Measurements from ENCODE around the gene CAMK1D. TPM values are rescaled to one million over a fixed set of nuclear protein-coding genes. Genes with fewer than 3 reads are reported as not detected.

The CAMK1D gene
- total and polyA plus RNA-seq, 2 experiments from 2014 or later, result 2.0 to 3.8 TPM

- Histone ChIP-seq H3K9me3 (ENCODE audit: low read depth) (no peaks in the 10 kb centered on the region), H3K27ac (no peak overlapping the region), H3K4me3 (no peak overlapping the region), H3K27me3 (no peaks in the 10 kb centered on the region), H3K4me1 (ENCODE audit: low read depth) (no peaks in the 10 kb centered on the region), H3K36me3 (no peaks in the 10 kb centered on the region)
- TF ChIP-seq, protein P1, sequence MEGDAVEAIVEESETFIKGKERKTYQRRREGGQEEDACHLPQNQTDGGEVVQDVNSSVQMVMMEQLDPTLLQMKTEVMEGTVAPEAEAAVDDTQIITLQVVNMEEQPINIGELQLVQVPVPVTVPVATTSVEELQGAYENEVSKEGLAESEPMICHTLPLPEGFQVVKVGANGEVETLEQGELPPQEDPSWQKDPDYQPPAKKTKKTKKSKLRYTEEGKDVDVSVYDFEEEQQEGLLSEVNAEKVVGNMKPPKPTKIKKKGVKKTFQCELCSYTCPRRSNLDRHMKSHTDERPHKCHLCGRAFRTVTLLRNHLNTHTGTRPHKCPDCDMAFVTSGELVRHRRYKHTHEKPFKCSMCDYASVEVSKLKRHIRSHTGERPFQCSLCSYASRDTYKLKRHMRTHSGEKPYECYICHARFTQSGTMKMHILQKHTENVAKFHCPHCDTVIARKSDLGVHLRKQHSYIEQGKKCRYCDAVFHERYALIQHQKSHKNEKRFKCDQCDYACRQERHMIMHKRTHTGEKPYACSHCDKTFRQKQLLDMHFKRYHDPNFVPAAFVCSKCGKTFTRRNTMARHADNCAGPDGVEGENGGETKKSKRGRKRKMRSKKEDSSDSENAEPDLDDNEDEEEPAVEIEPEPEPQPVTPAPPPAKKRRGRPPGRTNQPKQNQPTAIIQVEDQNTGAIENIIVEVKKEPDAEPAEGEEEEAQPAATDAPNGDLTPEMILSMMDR (IDR thresholded peaks at IDR 0.05; ENCODE audit: low read depth, low read length), result no peak
- no peak for DNase-seq (ENCODE audit: low read depth in 1 of 2, low spot score in 1 of 2)
Observed at GRCh38 chr10:12868229-12868628, 518.9 kb downstream of the CAMK1D start.

- peak in 1 of 2 donors; percentile 15 for DNase-seq (ENCODE audit: low read depth in 1 of 2, low spot score in 1 of 2)
- no peak overlapping the region for H3K27ac ChIP-seq
- H3K9me3 ChIP-seq (ENCODE audit: low read depth), result no peaks in the 10 kb centered on the region
- H3K4me3 ChIP-seq, result no peak overlapping the region
- H3K36me3 ChIP-seq, result no peaks in the 10 kb centered on the region
- no peaks in the 10 kb centered on the region for H3K27me3 ChIP-seq
- TF ChIP-seq, protein P1 (IDR thresholded peaks at IDR 0.05; ENCODE audit: low read depth, low read length), result no peak
- no peaks in the 10 kb centered on the region for H3K4me1 ChIP-seq (ENCODE audit: low read depth)
Observed at GRCh38 chr10:12869427-12869826, 520.1 kb downstream of the CAMK1D start.

GRCh38 chr10:12872577-12872976 is 523.2 kb downstream of the CAMK1D start:
- TF ChIP-seq, protein P1 (IDR thresholded peaks at IDR 0.05; ENCODE audit: low read depth, low read length), result no peak
- Histone ChIP-seq H3K36me3 (no peaks in the 10 kb centered on the region), H3K4me1 (ENCODE audit: low read depth) (no peaks in the 10 kb centered on the region), H3K4me3 (no peak overlapping the region), H3K27ac (no peak overlapping the region), H3K9me3 (ENCODE audit: low read depth) (no peaks in the 10 kb centered on the region), H3K27me3 (no peaks in the 10 kb centered on the region)
- no peak for DNase-seq (ENCODE audit: low read depth in 1 of 2, low spot score in 1 of 2)

DNA sequence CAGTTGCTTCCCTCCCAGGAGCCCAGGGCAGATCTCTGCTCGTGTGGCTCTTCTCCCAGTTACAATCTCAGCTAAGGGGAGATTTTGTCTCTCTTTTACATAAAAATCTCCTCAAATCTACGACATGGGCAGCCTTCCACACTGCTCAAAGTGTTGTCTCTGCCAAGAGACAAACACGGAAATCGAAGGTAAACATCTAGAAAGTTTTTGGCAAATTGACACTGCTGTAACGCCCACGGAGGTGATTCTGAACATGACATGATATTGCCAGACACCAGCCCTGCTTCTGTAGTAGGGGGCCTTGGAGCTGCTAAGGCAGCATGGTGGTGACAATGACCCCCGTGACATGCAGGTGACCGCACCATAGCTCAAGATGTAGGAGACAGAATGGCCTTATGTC is 523.8 kb downstream of the CAMK1D start:
- DNase-seq (ENCODE audit: low read depth in 1 of 2, low spot score in 1 of 2), result no peak
- Histone ChIP-seq H3K9me3 (ENCODE audit: low read depth) (no peaks in the 10 kb centered on the region), H3K36me3 (no peaks in the 10 kb centered on the region), H3K4me1 (ENCODE audit: low read depth) (no peaks in the 10 kb centered on the region), H3K27me3 (no peaks in the 10 kb centered on the region), H3K27ac (no peak overlapping the region), H3K4me3 (no peak overlapping the region)
- TF ChIP-seq, protein P1 (IDR thresholded peaks at IDR 0.05; ENCODE audit: low read depth, low read length), result no peak

DNA sequence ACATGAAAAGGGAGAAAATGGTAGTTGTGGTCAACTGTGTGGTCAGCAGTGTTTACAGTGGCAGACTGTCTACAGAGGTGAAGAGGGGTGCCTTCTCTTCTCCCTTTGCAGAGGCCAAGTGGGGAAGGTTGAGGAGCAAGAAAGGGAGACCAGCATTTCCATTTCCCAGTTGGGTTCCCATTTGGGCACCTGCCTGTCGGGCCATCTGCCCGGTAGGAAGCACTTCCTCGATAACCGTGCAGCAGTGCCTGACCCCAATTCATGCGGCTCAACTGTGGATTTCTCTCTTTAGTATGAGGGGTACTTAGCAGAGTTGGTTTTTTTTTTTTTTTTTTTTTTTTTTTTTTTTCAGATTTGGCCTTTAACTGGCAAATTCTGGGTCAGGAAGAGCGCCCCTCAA is 525.2 kb downstream of the CAMK1D start:
- TF ChIP-seq, protein P1 (IDR thresholded peaks at IDR 0.05; ENCODE audit: low read depth, low read length), result no peak
- no peaks in the 10 kb centered on the region for H3K36me3 ChIP-seq
- no peaks in the 10 kb centered on the region for H3K4me1 ChIP-seq (ENCODE audit: low read depth)
- no peak overlapping the region for H3K4me3 ChIP-seq
- DNase-seq (ENCODE audit: low read depth in 1 of 2, low spot score in 1 of 2), result no peak
- no peak overlapping the region for H3K27ac ChIP-seq
- H3K9me3 ChIP-seq (ENCODE audit: low read depth), result no peaks in the 10 kb centered on the region
- H3K27me3 ChIP-seq, result no peaks in the 10 kb centered on the region

DNA sequence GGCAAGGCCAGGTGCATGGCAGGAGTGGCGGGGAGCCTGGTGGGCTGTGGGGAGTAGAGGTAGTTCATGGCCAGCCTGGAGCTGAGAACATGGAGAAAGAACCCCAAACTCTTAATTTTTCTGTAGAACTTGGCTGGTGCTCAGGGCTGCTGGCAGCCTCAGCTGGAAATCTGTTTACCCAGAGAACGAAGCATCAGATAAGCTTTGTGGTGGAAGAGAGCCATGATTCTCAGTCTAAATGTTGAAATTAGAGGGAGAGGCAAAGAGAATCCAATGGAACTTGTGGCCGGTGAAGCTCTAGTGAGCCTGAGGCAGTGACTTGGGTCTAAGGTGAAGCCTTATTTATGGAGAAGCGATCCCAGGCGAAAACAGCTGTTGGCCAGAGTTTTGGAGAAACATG is 525.8 kb downstream of the CAMK1D start:
- Histone ChIP-seq H3K27ac (no peak overlapping the region), H3K4me1 (ENCODE audit: low read depth) (no peaks in the 10 kb centered on the region), H3K36me3 (no peaks in the 10 kb centered on the region), H3K4me3 (no peak overlapping the region), H3K9me3 (ENCODE audit: low read depth) (no peaks in the 10 kb centered on the region), H3K27me3 (no peaks in the 10 kb centered on the region)
- peak in 1 of 2 donors; percentile 54 for DNase-seq (ENCODE audit: low read depth in 1 of 2, low spot score in 1 of 2)
- TF ChIP-seq, protein P1 (IDR thresholded peaks at IDR 0.05; ENCODE audit: low read depth, low read length), result no peak

Data from cardiac muscle cell (in vitro differentiated cells and primary cell).